ENCODE results near the gene IFI16.
"Not testable (repeated sequence)": the region's sequence is repeated elsewhere in the genome, so short reads cannot be mapped to it uniquely, and the experiment has no call there.

The IFI16 gene

GRCh38 chr1:159009287-159009686 lies 420 bp upstream of the IFI16 start:
- no peak for DNase-seq

- no peak for DNase-seq
These were observed 684 bp downstream of the IFI16 start for GRCh38 chr1:159010391-159010790.

GRCh38 chr1:159011001-159011400 lies 1.3 kb downstream of the IFI16 start:
- not testable (repeated sequence) for DNase-seq

DNA sequence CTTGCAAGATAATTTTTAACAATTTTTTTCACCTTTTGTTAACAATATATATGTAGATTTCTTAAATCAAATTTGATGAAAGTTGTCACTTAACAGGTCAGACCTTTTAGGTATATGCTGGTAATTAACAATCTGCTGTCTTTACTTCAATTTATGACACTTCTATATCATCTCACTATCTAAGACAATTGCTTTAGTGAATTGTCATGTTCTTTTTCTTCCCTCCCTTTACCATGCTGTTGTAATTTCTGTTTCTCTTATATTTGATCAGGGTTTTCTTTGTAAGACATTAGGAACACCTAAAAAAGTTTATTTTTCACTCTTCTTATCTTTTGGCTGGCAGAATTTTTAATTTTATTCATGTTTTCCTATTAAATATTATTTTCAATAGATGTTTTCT lies 2.0 kb downstream of the IFI16 start:
- DNase-seq, result no peak

- peak; percentile 27 for DNase-seq
These were observed 2.8 kb downstream of the IFI16 start for GRCh38 chr1:159012495-159012894.

- DNase-seq, result no peak
These were observed 4.4 kb downstream of the IFI16 start for GRCh38 chr1:159014003-159014571.

GRCh38 chr1:159014851-159015250 lies 5.1 kb downstream of the IFI16 start:
- DNase-seq, result no peak

DNA sequence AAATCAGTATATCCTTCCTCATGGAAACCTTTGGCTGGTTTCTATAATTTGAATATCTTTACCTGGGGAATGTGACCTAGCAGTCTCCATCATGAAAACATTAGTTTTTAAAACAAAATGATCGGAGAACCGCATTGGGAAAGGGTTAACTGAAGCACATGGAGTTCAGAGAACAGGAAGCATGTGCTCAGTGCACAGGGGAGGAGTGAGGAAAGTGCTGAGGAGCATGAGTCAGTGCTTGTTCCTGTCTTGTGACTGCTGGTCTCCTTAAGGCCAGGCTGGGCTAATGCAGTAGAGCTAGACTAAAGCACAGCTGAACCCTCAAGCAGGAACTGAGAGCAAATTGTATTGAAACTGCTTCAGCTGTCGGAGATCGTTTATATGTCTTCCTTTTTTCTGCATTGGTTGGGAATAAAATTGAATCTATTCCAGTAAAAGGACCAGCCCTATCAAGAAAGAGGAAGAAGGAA lies 5.8 kb downstream of the IFI16 start:
- peak; percentile 63 for DNase-seq

DNA sequence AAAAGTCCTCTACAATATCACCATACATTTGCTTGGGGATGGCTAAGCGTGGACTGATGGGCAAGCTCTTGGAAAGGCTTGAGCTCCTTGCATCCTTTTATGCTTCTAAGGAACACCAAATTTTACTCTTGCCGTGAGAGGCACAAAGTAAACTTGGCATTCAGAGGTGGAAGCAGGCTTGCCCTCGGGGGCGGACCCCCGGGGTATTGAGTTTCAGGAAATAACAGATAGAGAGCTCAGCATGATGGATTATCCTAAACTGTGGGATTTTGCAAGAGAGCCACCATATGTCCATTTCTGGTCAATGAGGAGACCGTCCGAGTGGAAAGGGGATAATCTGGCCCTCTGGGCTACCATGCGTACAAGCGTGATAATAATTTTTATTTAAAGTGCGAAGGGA lies 14.0 kb downstream of the IFI16 start:
- DNase-seq, result no peak

DNA sequence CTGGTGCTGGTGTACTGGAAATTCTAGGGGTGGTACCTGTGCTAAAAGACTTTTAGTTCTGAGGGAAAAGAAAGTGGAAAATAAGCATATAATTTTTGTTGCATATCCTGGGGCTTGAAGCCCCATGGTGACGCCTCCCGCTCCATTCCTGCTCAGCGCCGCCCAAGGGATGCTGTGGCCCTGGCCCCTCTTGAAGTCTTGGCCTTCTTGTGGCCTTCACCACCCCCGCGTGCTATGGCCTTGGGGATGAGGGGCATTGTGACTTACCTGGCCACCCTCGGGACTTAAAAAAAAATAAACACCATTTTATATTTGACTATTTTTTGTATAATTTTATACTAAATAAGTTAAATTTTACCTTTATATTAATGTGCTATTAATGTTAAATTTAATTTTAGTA lies 15.3 kb downstream of the IFI16 start:
- no peak for DNase-seq

DNA sequence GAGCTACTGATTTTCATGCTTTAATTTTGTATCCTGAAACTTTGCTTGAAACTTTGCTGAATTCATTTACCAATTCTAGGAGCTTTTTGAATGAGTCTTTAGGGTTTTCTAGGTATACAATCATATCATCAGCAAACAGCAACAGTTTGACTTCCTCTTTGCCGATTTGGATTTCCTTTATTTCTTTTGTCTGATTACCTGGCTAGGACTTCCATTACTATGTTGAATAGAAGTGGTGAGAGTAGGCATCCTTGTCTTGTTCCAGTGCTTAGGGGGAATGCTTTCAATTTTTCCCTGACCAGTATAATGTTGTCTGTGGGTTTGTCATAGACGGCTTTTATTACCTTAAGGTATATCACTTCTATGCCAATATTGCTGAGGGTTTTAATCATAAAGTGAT lies 17.1 kb downstream of the IFI16 start:
- DNase-seq, result not testable (repeated sequence)

DNA sequence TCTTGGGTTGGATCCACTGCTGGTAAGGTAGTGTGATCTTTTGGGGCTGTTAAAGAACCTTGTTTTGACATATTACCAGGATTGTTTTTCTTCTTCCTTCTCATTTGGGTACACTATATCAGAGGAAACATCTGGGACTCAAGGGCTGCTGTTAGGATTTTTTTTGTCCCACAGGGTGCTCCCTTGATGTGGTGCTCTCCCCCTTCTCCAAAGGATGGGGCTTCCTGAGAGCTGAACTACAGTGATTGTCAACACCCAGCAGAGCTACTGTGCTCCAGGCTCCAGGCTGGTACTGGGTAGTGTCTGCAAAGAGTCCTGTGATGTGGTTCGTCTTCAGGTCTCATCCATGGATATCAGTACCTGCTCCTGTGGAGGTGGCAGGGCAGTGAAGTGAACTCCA lies 20.6 kb downstream of the IFI16 start:
- DNase-seq, result no peak

- DNase-seq, result no peak
These were observed 21.3 kb downstream of the IFI16 start for GRCh38 chr1:159030877-159031447.

DNA sequence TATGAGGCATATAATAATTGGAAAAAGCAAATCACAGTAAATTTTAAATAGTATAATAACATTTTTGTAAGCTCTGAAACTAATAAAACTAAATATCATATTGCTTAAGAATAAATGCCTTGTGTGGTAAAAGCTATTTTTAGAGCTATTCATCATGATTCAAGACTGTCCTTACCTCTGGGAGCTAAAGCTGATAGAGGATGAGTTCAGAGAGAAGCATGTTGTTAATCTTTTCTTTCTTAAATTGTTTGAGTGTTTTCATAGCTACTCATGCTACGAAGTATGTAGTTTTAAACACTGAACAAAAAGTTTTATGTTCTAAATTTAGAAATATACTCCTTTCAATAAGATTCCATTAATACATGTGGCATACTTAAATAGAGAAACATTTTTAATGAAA lies 30.5 kb downstream of the IFI16 start:
- no peak for DNase-seq

- DNase-seq, result no peak
These were observed 31.4 kb downstream of the IFI16 start for GRCh38 chr1:159040893-159041724.

DNA sequence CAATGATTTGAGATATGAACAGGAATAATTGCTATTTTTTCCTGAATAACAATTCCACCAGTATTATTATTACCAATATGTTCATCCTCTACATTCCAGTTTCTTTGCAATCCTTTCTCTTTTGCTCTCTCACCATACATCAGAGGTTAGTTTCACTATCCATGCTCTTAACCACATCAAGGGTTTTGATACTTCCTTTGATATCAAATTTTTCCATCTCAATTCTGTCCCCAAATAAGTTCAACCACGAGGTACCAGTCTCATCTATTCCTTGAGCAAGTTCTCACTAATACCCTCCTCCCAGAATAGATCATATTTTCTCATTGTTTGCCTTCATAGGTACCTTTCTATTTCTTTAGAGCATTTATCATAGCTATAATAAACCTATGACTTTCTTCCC lies 36.8 kb downstream of the IFI16 start:
- not testable (repeated sequence) for DNase-seq

- no peak for DNase-seq
These were observed 41.7 kb downstream of the IFI16 start for GRCh38 chr1:159051436-159051835.

GRCh38 chr1:159054427-159054826 lies 44.7 kb downstream of the IFI16 start:
- DNase-seq, result no peak

DNA sequence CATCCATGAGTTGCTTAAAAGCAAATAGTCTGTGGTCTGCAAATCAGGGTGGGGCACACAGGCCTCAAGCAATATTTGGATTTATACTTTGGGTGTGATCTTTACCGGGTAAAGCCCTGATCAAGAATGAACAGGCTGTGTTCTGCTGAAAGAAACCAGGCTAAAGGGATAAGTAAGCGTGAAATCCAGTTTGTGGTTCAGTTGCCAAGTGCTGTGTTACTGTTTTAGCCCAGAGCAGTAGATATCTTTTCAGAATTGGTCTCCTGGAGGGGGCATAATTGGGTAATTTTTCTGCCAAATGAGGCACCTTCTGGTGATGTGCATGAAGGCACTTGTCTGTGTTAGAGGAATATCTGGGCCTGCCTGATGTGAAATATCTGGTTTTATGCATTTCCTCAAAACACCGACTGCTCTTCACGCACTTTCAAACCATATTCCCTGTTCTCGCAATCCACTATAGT lies 45.5 kb downstream of the IFI16 start:
- DNase-seq, result no peak

DNA sequence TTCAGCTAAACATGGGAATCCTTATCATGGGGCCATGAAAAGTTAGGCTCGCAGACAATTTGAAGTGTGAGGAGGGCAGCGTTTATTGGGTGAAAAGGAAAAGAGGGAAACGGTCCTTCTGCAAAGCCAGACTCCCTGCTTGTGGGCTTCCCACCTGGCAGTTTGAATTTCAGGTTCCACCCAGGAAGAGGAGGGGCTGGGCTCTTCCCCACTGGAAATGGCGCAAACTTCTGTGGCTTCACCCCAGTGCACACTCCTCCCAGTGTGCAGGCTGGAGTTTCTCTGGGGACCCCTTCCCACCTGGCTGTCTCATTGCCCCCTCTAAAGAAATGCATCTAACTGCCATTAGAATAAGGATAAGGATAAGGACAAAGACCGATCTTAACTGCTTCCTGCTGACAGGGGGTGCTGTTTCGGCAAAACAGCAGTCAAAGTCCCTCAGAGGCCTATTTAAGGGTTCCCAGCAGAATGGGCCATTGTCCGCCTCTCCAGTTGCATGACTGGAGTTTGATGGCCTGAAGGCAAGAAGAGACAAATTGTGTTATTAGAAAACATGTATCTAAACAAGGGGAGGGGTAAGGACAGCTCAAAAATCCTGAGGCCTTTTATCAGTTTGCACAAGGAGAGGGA lies 46.5 kb downstream of the IFI16 start:
- no peak for DNase-seq

DNA sequence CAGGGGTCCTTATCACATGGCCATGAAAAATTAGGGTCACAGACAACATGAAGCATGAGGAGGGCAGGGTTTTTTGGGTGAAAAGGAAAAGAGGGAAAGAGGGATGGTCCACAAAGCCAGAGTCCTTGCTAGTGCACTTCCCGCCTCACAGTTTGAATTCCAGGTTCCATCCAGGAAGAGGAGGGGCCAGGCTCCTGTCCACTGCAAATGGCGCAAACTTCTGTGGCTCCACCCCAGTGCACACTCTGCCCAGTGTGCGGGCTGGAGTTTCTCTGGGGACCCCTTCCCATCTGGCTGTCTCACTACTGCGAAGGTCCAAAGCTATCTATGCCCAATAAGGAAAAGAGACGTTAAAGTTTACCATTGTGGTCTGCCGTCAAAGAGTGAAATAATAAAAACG lies 49.0 kb downstream of the IFI16 start:
- DNase-seq, result no peak

- DNase-seq, result no peak
These were observed 55.4 kb downstream of the IFI16 start for GRCh38 chr1:159065106-159065505.

DNA sequence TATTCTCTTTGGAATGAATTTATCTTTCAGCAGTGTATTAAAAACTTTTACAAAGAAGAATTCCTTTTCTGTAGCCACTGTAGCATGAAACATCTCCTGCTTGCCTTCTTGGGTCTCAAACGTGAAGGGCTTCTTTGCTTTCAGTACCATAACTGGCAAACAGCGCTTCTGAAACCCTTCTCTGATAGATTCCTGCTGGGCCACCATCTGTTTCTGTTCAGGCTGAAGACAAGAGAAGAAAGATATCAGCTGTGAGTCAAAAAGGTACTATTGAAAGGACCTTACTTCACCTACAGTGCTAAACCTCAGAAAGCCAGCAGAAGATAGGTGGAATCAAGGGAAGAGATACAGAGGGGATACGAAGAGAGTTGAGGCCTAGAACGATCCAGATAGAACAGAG lies 56.4 kb downstream of the IFI16 start:
- no peak for DNase-seq
